DOHH2 (cell line): ENCODE data around the gene GMPS.

Experiments used
- CTCF ChIP-seq: fragments of 200-600 bp; sonication (generic); IDR thresholded peaks from one replicate; pipeline ENCODE4 v1.5.1; 2014; ENCODE audit warnings: antibody characterized with exemption, mild to moderate bottlenecking, low read depth, low read length; ENCODE audit not compliant: poor library complexity, severe bottlenecking
- EZH2phosphoT487 ChIP-seq: fragments of 200-600 bp; sonication (generic); IDR thresholded peaks from 2 replicates; pipeline ENCODE4 v1.6.1; 2017; ENCODE audit warnings: borderline replicate concordance, mild to moderate bottlenecking, antibody characterized with exemption, low read length, moderate library complexity, mixed read lengths

DNA sequence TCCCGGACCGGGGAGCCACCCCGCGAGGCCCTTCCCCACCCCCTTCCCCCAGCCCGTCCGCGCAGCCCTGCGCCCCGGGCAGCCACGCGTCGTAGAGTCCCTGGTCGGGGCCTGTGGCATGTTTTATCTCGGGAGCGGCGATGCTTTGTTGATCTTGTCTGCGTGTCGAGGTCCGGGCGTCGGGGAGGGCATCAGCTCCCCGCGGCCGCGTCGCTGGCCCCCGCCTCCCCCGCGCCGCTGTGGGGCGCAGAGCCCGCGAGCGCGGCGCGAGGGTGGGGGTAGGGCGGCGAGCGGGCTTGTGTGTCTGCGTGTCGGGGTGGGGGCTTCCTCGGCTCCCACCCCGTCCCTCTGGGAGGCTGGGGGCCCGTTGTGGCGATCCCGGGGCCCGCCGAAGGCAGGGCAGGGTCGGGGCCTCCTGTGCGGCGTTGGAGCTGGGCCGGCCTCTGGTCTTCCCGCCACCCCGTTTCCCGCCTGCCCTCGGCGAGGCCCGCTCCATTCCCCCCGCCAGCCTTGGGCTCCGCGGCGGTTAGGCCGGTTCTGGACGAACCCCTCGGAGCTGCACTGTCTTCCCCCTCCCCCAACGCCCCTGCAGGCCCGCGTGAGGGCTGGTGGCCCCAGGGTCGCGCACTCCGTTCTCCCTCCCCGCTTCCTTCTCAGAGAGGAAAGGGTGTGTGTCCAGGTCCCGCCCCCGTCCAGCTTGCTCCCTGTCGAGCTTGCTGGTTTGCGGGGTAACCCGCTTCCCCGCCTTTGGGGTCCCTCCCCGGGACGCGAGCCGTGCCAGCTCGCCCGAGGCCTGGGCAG is 695 bp downstream of the GMPS start:
- TF ChIP-seq CTCF (peak; percentile 5), EZH2phosphoT487 (no peak)
